ENCODE measurements around the gene LRP5.

Gene LRP5

GRCh38 chr11:68372625-68373024, 60.2 kb downstream of the LRP5 start:
- no peak for DNase-seq

- DNase-seq = no peak
Observed at GRCh38 chr11:68373189-68373814, 60.9 kb downstream of the LRP5 start.

- DNase-seq = no peak
Observed at GRCh38 chr11:68373815-68374501, 61.6 kb downstream of the LRP5 start.

- DNase-seq = no peak
Observed at GRCh38 chr11:68374531-68374930, 62.1 kb downstream of the LRP5 start.

GRCh38 chr11:68375337-68375736, 62.9 kb downstream of the LRP5 start:
- DNase-seq = no peak

GRCh38 chr11:68375766-68376165, 63.4 kb downstream of the LRP5 start:
- DNase-seq = peak; percentile 80

- DNase-seq = no peak
Observed at GRCh38 chr11:68377389-68377795, 65.0 kb downstream of the LRP5 start.

GRCh38 chr11:68379206-68379605, 66.8 kb downstream of the LRP5 start:
- DNase-seq = peak; percentile 45

GRCh38 chr11:68380786-68381622, 68.6 kb downstream of the LRP5 start:
- DNase-seq = no peak

- no peak for DNase-seq
Observed at GRCh38 chr11:68381716-68382115, 69.3 kb downstream of the LRP5 start.

GRCh38 chr11:68382358-68382998, 70.1 kb downstream of the LRP5 start:
- no peak for DNase-seq

- DNase-seq = peak; percentile 60
Observed at GRCh38 chr11:68383976-68384501, 71.6 kb downstream of the LRP5 start.

GRCh38 chr11:68384530-68385081, 72.2 kb downstream of the LRP5 start:
- DNase-seq = no peak

- no peak for DNase-seq
Observed at GRCh38 chr11:68385128-68385527, 72.7 kb downstream of the LRP5 start.

GRCh38 chr11:68386331-68386978, 74.1 kb downstream of the LRP5 start:
- no peak for DNase-seq

- DNase-seq = no peak
Observed at GRCh38 chr11:68387840-68388239, 75.4 kb downstream of the LRP5 start.

- no peak for DNase-seq
Observed at GRCh38 chr11:68388595-68389198, 76.3 kb downstream of the LRP5 start.

GRCh38 chr11:68390315-68390714, 77.9 kb downstream of the LRP5 start:
- DNase-seq = no peak

GRCh38 chr11:68392822-68393221, 80.4 kb downstream of the LRP5 start:
- DNase-seq = no peak

- DNase-seq = no peak
Observed at GRCh38 chr11:68396516-68396915, 84.1 kb downstream of the LRP5 start.

- DNase-seq = no peak
Observed at GRCh38 chr11:68397256-68397655, 84.9 kb downstream of the LRP5 start.
